Measurements from ENCODE around the gene GLI2.

The GLI2 gene

GRCh38 chr2:120735746-120736170, at the start of gene GLI2:
Gene GLI2, plus strand, starts transcription at chr2:120735868. Its CDS starts 61,453 bp downstream, at chr2:120797321.
- no peak for DNase-seq (ENCODE audit: low read depth)

DNA sequence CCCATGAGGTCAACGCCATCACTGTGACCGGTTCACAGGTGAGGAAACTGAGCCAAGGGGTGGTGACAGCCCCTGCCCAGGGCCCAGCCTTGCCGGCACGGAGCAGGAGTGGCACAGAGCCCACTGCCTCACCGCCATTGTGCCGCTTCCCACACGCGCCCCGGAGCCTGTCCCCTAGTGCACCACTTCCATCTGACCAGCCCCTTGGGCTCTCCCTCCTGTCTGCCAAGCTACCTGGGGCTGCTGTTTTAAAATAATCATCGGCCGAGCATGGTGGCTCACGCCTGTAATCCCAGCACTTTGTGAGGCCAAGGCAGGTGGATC, 49.7 kb upstream of the GLI2 start:
- DNase-seq (ENCODE audit: low read depth), result no peak

DNA sequence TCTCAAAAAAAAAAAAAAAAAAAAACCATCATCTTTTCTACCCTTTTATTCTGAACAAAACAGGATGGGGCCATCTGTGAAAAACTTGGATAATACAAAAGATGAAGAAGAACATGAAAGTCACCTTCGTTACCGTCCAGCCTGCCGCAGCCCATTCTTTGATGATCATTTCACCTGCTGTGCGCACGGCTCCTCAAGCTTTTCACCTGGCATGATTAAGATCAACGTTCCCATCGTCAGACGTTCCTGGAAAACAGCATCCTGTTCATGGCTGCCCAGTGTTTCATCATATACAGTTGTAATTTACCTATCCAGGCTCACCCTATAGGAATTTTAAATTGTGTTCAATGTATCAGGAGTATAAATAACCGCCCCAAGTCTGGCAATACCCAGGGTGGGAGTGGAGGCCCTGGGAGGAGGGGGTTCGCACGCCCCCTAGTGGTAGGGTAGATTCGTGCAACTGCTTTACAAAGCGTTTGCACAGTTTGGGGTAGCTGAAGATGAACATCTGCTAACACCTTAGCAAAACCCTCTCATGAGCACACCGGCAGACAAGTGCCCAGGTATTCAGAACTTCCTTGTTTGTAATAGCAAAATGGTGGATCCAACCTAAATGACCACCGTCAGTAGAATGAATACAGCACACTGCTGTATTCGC, 49.0 kb upstream of the GLI2 start:
- DNase-seq (ENCODE audit: low read depth), result no peak

GRCh38 chr2:120687210-120687609, 48.5 kb upstream of the GLI2 start:
- no peak for DNase-seq (ENCODE audit: low read depth)

GRCh38 chr2:120690521-120690920, 45.1 kb upstream of the GLI2 start:
- no peak for DNase-seq (ENCODE audit: low read depth)

GRCh38 chr2:120691410-120691809, 44.3 kb upstream of the GLI2 start:
- DNase-seq (ENCODE audit: low read depth), result no peak

DNA sequence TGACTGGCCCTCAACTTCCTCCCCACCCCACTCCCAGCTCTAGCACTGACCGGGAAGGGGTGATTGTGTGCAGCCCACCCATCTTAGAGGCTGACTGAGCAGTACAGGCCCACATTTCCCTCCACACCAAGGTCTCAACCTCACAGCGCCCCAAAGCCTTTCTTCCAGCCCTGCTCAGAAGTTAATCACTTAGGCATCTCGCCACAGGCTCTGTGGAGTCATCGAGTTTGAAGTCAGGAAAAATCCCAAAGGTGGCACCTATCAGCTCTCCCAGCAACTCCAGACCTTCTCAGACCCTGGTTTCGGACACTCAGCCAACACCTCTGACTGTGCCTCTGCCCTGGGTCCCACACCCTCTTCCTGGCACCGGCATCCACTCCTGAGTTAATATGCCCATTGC, 43.0 kb upstream of the GLI2 start:
- DNase-seq (ENCODE audit: low read depth), result no peak

GRCh38 chr2:120693121-120693520, 42.5 kb upstream of the GLI2 start:
- no peak for DNase-seq (ENCODE audit: low read depth)

- DNase-seq (ENCODE audit: low read depth), result no peak
These were observed 41.6 kb upstream of the GLI2 start for GRCh38 chr2:120694034-120694433.

DNA sequence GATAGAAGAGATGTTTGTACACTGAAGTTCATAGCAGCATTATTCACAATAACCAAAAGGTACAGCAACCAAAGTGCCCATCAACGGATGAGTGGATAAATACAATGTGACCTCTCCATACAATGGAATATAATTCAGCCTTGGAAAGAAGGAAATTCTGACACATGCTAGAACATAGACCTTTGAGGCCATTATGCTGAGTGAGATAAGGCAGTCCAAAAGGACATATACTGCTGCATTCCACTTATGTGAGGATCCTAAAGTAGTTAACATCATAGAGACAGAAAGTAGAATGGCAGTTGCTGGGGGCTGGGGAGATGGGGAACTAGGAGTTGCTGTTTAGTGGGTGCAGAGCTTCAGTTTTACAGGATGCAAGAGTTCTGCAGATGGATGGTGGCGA, 38.2 kb upstream of the GLI2 start:
- no peak for DNase-seq (ENCODE audit: low read depth)

- no peak for DNase-seq (ENCODE audit: low read depth)
These were observed 36.4 kb upstream of the GLI2 start for GRCh38 chr2:120699292-120699691.

- no peak for DNase-seq (ENCODE audit: low read depth)
These were observed 35.0 kb upstream of the GLI2 start for GRCh38 chr2:120700659-120701058.

DNA sequence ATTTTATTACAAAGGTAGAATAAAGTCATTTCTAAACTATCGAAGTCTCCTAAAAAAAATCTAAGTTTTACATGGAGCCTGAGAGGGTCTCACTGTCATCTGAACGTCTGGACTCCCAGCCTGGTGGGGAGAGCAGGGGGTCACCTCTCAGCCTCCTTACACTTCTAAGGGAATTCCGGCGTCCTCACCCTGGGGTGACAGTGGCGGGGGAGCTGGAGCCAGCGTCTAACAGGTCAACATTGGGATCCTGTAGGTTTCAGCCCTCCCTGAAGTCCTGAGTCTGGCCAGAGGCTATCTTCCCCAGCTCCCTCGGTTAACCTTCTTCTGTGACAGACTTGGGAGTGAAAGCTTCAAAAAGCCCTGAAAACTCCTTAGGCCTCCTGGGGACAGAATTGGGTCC, 34.6 kb upstream of the GLI2 start:
- no peak for DNase-seq (ENCODE audit: low read depth)

- DNase-seq (ENCODE audit: low read depth), result no peak
These were observed 34.2 kb upstream of the GLI2 start for GRCh38 chr2:120701499-120701898.

GRCh38 chr2:120702061-120702460, 33.6 kb upstream of the GLI2 start:
- DNase-seq (ENCODE audit: low read depth), result no peak

DNA sequence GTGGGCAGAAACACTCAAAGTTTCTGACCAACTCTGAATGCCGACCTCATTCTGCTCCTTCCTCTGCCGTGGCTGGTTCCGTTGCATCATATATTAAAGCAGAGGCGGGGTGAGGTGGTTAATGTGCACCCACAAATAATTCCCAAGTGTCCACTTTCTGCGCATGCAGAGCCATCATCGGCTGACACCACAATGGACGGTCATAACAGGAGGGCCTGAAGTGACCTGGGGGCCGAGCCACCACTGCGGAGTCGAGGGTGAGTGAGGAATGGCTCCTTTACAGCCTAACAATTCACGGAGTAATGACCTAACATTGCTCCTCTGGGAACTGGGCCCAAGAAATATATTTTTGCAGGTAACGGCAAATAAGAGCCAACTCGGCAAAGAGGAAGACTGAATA, 32.9 kb upstream of the GLI2 start:
- no peak for DNase-seq (ENCODE audit: low read depth)

DNA sequence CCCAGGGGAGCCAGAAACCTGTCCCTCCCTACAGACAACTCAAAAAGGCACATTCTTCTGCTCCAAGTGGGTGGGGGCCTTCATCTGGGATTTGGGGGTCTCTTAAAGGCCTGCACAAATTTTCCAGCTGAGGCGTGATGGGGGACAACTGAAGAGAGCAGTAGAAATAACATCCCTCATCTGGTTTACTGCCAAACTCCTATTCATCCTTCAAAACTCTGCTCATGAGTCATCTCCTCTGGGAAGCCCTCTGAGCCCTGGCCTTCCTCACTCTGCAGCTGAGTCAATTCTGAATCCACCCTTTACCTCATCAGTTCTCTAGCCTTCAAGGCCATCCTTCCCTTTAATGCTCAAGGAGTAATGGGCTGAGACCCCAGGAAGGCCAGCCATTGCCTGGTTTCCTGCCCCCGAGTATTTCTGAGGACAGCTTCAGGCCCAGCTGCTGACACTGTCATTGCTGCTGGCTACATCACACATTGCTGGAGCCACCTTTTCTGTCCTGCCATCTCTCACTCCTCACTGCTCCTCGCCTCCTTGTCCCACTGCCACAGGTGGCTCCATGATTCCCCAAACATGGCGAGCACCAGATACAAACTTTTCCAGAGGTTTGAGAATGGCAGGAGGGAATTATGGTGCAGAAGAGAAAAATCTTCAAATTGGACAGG, 32.2 kb upstream of the GLI2 start:
- no peak for DNase-seq (ENCODE audit: low read depth)

DNA sequence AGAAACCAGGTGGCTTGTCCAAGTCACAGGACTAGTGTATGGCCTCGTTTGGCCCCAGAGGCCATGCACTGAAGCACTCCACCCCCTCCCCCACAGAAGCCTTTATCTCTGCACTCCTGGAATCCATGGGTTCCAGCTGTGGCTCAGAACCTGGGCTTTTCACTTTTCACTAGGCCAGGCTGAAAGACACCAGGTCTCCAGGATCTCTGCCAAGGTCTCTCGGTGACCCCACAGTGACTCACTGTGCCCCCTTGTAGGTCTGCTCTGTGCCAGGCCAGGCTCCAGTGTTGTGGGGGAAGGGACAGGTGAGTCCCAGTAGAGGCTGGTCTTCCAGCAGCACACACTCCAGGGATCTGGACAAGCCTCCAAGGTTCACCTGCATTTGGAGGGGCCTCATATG, 31.0 kb upstream of the GLI2 start:
- no peak for DNase-seq (ENCODE audit: low read depth)

DNA sequence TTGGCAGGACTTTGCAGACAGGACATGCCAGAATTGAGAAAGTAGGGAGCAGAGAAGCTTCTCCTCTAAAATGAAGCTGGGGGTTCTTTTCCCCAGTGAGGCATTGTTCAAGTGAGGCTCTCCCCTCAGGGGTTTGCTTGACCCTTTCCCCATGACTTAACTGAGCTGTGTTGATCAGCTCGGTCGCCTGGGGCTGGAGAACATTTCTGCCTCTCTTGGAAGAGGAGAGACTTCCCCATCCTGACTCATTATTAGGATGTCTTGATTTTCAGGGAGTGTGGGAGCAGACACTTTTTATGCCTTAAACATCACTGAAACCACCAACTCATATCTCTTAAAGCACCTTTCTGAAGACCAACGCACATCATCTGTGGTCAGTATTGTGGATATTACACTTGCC, 27.9 kb upstream of the GLI2 start:
- DNase-seq (ENCODE audit: low read depth), result no peak

- DNase-seq (ENCODE audit: low read depth), result no peak
These were observed 26.6 kb upstream of the GLI2 start for GRCh38 chr2:120708944-120709607.

DNA sequence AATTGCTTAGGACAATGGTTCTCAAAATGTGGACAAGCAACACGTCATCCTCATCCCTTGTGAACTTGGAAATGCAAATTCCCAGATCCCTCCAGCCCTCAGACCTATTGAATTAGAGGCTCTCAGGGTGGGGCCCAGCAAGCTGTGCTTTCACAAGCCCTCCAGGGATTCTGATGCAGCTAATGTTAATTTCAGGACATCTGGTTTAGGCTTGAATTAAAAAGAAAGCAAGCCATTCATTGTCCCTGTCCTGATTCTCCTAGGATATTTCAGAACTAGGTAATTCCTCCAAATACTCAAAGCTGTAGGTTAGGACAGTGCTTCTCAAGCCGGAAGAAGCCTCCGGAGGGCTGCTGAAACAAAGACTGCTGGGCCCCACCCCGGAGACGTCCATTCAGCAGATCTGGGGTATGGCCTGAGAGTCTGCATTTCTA, 26.0 kb upstream of the GLI2 start:
- DNase-seq (ENCODE audit: low read depth), result no peak

DNA sequence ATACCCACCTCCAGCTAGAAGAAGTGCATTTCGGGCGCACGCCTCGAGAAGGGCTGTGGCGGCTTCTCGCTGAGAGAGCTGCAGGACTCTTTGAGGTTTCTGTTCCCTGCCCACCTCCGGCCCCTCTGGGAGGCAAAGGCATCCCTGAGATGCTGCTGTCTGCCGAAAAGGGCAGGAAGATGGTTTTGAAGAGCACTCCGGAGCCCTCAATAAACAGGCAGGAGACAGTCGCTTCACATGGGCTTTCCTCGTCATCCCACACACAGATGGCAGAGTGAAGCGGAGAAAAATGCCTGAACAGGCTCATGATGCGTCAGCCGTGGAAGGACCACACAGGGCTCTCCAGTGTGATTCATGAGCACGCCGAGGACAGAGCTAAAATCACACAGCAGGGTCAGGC, 25.4 kb upstream of the GLI2 start:
- DNase-seq (ENCODE audit: low read depth), result no peak

- no peak for DNase-seq (ENCODE audit: low read depth)
These were observed 24.0 kb upstream of the GLI2 start for GRCh38 chr2:120711694-120712093.
